PC-9 (cell line): ENCODE measurements around the gene DSTN.

Source experiments
- CTCF ChIP-seq: fragments of 200-600 bp; sonication (generic); conservative IDR thresholded peaks from 2 replicates; pipeline ENCODE4 v1.6.1; 2017; ENCODE audit warnings: mixed run types, antibody characterized with exemption, mild to moderate bottlenecking, moderate library complexity
- EZH2 ChIP-seq: fragments of 200-600 bp; sonication (generic); IDR thresholded peaks from 2 replicates; pipeline ENCODE4 v1.8.0; 2017; ENCODE audit warnings: antibody characterized with exemption, low read depth

DNA sequence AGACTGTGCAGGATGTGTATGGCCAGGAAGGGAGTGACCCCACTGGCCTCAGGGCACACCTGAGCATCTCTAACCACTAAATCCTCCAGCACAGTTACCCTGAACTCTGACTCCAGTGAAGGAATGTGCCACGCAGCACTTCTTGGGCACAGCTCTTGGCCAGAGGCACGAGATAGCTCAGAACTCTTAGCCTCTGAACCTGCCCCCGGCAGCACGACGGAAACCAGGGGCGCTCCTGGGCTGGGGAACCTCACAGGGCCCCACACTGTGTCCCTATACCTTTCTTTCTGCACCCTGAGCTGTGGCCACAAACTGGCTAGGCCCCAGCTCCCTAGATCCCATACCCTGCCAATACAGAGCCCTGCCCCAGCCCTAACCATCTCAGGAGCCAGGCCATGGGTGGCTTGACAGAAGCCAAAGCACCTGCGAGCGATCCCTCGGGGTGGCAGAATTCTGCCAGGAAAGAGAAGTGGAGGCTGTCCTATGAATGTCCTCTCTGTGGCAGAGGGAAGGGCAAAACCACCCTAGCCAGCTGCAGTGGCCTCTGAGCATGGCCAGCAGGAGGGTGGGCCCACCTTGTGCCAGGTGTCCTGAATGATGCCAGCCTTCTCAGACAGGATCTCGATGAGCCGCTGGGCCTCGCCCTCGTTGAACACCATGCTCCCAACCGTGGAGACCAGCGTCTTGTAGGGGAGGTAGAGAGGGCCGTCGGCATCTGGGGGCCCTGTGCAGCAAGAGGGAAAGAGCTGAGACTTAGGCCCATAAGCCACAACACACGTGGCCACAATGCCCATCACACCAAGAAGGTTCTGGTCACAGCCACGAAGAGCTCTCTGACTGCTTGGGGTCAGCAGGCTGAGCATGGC, 72.8 kb downstream of the DSTN start:
- TF ChIP-seq CTCF (no peak), EZH2 (no peak)
